HG02798 (cell line): ENCODE measurements around the gene OSBPL8.

Experiments used
- ATAC-seq: cut with Tn5 transposase; IDR thresholded peaks from one replicate; pipeline ENCODE4 v1.9.1; 2021; ENCODE audit warnings: mild to moderate bottlenecking; ENCODE audit not compliant: unreplicated experiment, poor library complexity

OSBPL8 gene

DNA sequence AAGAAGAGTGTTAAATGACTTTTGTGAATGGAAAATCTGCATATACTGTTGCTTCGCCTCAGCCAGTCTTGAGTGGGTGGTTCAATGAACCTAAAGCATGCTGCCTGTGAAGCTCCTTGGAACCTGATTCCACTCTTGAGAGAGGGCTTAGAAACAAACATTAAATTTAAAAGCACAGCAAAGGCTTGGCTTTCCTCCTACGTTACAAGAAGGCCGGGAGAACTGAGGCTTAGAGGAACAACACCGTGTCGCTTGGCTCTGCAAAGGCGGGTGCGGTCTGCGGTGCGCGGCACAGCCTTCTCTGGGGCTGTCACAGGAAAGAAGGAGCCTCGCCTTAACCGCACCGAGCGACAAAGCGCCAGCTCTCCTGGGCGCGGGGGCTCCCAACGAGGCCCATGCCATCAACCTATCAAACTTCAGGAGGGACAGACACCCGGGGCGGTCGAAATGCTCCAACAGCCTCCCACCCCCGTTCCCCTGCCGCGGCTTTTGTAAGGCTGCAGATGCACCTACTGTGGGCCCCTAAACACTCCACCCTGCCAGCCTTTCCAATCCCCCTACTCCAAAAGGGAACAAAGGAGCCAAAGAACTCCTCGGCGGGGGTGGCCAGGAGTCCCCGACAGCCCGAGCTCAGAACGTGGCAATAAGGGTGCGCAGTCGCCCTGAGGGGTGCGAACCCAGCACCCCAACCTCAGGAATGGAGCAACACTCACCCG is 729 bp downstream of the OSBPL8 start:
- ATAC-seq, result peak; percentile 58

DNA sequence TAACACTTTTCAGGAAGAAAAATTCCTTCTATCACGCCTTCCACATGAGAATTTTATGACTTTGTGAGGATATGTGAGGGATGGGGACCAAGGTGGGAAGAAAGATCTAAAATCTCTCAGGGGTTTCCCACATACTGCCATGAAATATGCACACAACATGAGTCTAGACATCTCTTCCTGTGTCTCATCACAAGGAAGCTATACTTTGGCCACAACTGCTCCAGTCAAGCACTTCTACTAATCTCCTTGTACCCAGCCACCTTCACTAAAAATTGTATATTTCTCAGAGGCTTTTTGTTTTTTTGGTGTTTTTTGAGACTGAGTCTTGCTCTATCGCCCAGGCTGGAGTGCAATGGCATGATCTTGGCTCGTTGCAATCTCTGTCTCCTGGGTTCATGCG is 3.2 kb downstream of the OSBPL8 start:
- ATAC-seq, result no peak

DNA sequence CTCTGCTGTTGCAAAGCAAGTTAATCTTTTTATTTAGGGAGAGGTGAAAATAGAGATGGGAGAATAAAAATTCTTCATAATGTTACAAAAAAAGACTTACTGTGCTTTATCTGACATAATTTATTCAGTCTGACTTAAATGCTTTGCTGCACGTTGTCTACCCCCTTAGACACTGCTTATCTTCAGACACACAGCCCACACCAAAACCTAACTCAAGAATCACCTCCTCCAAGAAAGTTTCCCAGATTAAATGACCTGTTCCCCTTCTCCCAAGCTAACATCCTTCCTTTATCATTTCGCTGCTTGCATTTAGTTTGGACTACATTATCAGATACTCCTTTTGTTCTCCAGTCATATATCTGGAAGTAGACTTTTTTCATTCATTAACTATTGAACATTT is 3.8 kb downstream of the OSBPL8 start:
- no peak for ATAC-seq

DNA sequence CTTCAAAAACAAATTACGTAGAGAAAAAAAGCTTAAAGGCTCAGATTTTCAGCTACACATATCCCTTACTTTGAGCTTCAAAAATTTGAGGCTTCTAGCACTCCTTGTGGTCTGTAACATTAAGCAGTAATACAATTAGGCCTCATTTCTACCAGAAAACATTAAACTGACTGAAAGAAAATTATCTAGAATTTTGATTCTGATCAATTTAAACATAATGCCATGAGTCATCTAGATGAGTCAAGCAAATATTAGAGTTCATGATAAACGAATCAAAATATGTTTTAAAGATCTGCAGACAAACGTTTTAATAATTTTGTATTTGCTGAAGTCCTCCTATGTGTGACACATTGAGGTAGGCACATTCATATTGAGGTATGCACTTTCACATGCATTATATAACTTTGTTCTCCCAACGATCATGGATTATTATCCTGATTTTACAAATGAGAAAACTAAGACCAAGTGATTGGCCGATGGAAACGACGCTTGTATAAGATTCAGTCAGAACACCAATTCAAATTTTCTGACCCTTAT is 4.3 kb downstream of the OSBPL8 start:
- no peak for ATAC-seq

DNA sequence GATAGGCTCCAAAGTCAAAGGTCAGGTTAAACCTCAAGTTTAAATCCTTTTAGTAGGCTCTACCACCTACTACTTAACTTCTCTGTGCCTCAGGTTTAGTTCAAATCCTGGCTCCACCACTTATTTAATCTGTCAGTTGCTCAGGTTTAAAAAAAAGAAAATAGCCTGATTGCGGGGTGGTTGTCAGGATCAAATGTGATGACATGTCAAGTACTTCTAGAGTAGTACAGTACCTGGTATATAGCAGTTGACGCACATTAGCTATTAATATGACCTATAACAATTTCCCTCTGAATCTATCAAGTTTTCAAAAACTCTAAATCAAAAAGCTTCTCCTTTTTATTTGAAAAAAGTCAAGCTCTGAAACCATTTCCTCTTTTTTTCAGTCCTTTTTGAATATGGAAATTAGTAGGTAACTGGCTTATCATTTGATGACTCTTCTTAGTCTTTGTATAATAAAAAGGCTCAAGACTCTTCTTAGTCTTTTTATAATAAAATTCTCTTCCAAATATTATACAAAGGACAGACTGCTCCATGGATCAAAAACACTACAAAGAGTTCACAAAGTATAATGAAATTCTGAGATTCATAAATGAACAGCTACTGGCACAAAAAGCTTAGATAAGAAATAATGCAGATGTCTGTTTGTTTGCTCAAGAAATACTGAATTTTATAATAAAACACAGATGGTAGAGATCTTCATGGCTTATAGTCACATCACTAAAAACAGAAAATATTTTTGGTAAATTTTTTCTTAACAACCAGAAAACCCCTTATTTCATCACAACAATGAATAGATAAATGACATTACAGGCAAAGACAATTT is 5.0 kb downstream of the OSBPL8 start:
- no peak for ATAC-seq

DNA sequence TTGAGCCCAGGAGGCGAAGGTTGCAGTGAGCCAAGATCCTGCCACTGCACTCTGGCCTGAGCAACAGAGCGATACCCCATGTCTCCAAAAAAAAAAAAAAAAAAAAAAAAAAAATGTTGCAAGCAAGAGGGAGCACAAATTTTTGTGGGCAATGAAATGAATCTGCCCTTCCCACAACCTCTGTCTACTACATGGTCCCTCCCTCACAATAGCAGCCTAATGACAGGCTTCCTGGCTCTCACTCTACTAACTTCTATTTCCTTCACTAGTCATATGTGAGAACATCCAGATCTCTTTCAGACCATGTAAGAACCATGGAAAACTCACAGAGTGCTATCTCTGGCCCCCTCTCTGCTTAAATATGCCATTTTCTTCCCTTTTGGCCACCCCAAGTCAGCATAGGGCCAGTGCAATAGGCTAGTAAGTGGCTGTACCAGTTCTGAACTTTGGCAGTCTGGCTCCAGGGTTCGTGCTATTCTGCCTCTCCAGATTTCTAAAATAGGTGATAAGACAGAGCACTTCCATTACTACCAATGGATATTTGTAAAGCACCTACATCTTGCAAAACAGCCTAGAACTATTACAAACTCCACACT is 7.1 kb downstream of the OSBPL8 start:
- ATAC-seq, result no peak

DNA sequence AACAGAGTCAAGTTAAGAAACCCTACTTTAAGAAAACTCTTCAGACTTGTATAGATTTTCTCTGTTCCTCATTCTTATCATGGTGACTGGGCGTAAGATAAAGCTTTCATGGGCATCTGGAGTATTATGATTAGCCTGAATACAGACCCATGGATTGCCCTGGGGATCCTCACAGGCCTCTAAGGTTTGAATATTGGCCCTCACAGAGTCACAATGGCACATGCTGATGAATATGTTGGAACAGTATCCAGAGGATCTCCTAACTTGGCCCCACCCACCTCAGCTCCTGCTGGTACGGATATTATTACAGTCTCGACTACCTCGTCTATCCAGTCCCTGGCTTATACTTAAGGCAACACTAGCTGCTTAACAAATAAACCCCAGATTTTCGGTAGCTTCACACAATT is 8.1 kb downstream of the OSBPL8 start:
- ATAC-seq, result no peak

DNA sequence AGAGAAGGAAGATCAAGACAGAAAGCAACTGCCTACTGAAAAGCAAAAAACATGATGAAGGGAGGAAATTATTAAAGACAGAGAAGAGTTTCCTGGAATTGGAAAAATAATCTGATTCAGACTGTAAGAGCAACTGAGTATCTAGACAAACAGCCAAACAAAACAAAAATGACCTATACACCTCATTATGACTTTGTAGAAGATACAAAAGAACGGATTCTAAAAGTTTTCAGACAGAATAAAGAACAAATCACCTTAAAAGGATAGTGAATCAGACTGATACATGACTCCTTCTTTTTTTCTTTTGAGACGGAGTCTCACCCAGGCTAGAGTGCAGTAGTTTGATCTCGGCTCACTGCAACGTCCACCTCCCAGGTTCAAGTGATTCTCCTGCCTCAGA is 10.4 kb downstream of the OSBPL8 start:
- no peak for ATAC-seq

DNA sequence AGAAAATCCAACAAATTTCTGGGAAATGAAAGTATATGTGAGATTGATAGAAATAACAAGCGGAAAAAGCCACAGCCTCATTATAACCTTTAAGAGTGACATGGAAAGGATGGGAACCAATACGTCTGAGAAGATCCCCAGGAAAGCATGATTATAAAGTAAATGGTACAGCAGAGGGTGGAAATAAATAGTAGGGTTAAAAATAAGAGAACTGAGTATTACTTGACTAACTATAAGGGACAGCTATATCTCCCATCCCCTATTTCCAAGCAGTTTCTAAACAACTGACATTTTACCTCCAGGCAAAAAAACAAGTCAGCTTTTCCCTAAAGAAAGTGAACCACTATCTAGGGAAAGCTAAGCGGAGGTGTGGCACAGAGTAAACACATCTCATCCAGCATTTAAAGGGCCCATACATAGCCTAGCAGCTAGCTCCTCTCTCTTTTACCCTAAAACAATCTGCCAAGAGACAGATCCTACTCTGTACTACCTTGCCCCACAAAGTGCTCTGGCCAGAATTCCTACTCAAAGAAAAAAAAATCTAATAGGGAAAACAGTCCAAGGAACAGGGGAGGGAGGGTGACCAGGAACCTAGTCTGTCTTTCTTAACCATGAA is 11.2 kb downstream of the OSBPL8 start:
- ATAC-seq, result no peak

DNA sequence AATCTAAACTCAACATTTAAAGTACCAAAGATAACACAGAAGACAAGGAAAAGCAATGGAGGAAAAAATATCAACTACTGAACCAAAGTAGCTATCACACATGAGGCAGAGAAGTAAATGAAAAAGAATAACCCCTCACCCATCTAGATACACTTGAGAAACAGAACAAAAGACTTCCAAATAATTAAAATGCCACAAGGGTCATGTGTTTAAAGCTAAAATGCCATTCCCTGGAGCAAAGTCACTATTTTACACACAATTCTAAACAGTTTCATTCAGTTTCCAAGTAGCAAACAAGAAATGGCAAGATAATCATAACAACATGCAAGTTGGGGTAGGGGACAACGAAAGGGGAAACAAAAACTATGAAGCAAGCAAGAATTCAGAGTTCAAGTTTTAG is 12.0 kb downstream of the OSBPL8 start:
- ATAC-seq, result no peak

DNA sequence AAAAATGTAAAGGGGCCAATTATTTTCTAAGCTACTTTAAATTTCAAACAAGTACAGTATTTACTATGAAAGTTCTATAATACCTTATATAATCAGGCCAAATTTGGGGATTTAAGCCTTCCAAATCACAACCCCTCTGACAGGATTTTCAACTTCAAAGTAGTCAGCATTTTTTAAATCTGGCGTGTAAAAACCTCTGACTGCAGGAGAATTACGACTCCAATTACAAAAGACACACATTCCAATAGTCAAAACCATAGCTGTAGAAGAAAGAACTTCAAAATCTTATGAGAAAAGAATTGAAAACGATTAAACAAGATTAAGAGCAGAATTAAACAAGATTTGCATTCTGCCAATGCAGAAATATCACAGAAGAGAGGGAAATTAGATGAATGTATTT is 12.7 kb downstream of the OSBPL8 start:
- no peak for ATAC-seq

DNA sequence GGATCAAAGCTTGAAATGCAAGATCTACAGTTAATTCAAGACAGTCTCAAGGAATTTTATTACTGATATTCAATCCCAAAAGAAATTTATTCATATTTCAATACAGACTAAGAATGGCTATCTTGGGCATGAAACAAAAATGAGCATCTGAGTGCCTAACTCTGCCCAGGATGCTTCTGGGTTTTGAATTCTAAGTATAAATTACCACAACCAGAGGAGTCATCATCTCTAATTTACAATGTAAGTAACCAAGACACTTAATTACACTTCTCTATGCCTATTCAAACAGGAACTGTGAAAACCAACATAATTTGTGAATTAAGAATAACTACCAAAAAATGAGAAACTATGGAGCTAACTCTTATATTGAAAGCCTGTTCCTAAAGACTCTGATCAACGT is 14.1 kb downstream of the OSBPL8 start:
- no peak for ATAC-seq

DNA sequence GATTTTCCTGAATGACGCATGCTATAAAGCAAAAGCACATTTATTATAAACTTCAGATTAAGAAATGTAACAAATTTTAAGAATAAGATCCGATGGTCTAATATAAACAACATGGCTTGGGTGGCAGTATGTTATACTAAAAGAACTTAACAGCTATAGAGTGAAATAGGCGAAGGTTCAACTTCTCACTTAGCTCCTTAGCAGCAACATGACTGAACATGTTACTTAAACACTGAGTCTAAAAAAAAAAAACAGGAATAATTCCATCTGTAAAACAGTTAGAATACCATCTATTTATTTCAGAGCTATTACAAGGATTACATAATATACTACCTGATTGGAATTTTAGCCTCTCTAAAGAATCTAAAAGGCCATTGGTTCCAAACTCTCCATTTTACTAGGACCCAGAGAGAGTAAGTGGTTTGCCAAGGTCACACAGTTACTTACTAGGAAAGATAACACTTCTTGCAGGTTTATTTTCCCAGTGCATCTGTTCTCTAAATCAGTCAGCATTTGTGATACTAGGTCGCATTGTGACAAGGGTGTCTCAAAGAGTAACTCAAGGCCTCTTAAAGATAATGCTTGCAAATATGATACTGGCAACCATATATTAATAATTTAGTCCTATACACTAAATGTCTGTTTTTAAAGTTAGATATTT is 14.8 kb downstream of the OSBPL8 start:
- no peak for ATAC-seq

DNA sequence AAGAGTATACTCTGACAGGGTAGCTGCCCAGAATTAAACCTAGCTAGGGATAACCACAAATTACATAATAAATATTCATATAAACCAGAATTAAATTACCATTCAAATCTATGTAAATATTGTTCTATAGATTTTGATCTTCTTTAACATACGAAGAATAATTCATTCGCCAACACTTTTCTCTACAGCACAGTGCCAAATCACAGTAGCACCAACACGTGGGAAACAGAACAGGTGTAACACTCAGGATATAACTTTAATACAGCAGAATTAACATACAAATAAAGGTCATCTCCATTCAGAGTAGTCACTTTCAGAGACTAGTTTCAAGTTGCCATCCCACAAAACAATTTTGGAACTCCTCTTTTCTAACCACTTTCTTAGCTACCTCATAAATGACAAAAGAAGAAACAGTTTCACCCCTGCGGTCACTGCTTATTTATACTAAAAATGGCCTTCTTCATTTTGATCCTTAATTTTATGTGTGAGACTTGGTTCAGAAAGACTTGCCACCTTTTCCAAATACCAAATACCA is 15.7 kb downstream of the OSBPL8 start:
- no peak for ATAC-seq

DNA sequence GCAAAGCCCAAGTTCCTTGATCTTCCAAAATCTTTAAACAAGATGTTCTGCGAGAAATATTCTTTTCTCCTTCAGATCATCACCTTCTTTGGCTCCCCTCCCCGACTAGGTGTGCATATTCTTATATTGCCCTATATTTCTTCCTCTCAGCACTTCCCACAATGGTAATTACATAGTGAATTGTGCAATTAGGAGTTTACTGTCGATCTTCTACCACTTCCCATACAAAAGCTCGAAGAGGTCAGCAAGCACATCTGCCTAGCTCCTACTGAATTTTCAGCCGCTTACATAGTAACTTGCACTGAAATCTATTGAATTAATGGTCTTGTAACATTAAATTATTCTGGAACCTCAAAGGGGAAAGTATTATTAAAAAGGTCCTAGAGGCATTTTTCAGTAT is 16.7 kb downstream of the OSBPL8 start:
- no peak for ATAC-seq

DNA sequence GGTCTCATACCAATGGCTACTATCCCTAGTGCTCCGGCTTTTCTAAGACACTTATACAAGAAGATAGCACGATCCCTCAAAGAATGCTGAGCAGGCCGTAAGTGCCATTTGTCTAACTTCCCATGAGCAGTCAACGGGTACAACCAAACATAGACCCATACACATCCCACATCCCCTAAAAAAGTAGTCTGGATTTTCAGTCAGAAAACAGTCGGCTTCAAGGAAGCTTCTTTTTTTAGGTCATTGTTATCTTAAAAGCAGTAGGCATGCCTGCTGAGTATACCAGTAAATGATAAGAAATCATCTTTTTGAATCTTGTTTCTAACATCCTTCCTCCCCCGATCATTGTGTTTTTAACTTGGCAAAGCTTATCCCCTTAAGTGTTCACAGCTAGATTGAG is 19.8 kb downstream of the OSBPL8 start:
- no peak for ATAC-seq

DNA sequence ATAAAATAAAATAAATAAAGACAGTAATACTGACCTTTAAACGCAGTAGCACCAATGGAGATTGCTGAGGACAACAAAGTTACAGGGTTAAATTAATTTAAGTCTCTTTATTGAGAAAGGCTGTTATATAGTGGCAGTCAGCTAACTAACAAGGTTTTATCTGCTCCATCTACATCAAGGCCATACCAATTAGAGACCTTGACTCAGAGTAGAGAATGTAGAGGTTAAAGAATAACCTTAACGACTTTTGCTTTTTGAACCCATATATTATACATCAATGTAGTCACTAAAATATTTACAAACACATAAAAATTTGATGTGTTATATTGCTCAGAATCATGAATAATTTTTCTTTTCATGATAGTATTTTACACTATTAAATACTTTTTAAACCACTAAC is 21.6 kb downstream of the OSBPL8 start:
- no peak for ATAC-seq

DNA sequence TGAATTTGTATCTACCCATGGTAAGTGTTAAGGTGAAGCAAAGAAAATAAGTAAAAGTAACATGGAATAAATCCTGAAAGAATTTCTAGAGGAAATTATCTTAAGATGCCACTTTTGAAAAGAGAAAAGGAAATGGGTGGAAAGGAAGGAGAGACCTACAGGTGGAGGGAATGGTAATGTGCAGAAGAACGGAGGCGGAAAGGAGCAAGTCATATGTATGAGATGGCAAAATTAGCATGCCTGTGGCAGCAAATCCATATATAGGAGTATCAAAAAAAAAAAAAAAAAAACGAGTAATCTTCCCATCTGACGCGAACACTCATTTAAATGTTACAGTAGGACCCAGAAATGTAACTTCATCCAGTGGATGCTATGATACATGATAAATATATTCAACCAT is 23.0 kb downstream of the OSBPL8 start:
- ATAC-seq, result no peak

DNA sequence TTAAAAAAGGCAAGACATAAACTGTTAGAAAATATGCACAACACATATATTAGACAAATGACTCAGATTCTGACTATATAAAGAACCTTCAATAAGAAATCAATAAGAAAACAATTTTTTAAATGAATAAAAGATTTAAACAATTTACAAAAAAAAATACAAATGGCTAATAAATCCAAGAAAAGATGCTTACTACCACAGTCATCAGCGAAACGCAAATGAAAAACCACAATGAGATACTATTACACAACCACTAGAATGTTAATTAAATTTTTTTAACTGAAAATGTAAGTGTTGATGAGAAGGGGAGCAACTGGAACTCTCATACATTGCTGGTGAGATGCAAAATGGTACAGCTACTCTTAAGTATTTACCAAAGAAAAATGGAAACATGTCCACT is 24.4 kb downstream of the OSBPL8 start:
- no peak for ATAC-seq

DNA sequence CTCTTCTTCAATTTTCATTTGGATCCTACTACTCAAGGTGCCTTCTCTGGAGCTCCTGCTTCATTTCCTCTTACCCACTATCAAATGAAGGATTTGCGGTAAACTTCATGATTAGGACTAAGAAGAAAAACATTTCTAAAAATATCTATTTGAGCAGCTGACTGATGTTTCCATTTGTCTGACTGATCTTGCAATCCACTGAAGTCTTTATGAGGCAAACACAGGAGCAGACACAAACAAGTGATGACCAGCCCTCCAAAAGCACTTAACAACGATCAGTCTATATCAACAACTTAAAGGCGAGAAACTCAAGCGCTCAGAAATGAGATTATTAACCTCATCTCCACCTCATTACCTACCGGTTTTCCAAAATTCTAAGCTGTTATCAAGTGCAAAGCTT is 26.2 kb downstream of the OSBPL8 start:
- ATAC-seq, result no peak
